Measurements from ENCODE around the gene SIRT1. TPM values are rescaled to one million over a fixed set of nuclear protein-coding genes. Genes with fewer than 3 reads are reported as not detected.
A peak's percentile ranks its signal among the peaks of the same experiment; 100 is the strongest.
"Not testable (repeated sequence)": the region's sequence is repeated elsewhere in the genome, so short reads cannot be mapped to it uniquely, and the experiment has no call there.

SIRT1 gene
- total and polyA plus RNA-seq, 7 donors: 7.8 to 24.3 (median 16.1) TPM

- H3K4me3 ChIP-seq: peak within 1 kb of the TSS; percentile 65
- no peak for DNase-seq
- H3K27ac ChIP-seq: peak within 1 kb of the TSS; percentile 58
- peak; percentile 88 to 98 (median 95) for ATAC-seq
- peaks cover 4% of the 10 kb centered on the region for H3K4me1 ChIP-seq
- no peak for TF ChIP-seq CTCF (IDR thresholded peaks at IDR 0.05)
- H3K9me3 ChIP-seq: no peaks in the 10 kb centered on the region
- no peaks in the 10 kb centered on the region for H3K27me3 ChIP-seq (ENCODE audit: insufficient read depth in 3 of 3, low read length in 2 of 3)
- no peaks in the 10 kb centered on the region for H3K36me3 ChIP-seq (ENCODE audit: insufficient read depth in 1 of 2, low read depth in 1 of 2)
- intact Hi-C loops (cut with DNase I): no loop called here
- WGBS, 3 donors: 5 to 9% (median 7%) methylated on average over 5 of the region's 5 CpGs
Measured at GRCh38 chr10:67837541-67838314, 46.7 kb upstream of the SIRT1 start, which contains the start of gene DNAJC12. DNAJC12 (minus strand) TSS chr10:67838188; CDS start chr10:67838011, 177 bp downstream.

- H3K36me3 ChIP-seq (ENCODE audit: insufficient read depth in 1 of 2, low read depth in 1 of 2); ATAC-seq; H3K27ac ChIP-seq; H3K27me3 ChIP-seq (ENCODE audit: insufficient read depth in 3 of 3, low read length in 2 of 3); H3K9me3 ChIP-seq; H3K4me3 ChIP-seq; intact Hi-C loops (cut with DNase I); H3K4me1 ChIP-seq; DNase-seq: not testable (repeated sequence)
- 96 to 99% (median 97%) methylated on average over 12 of the region's 12 CpGs for WGBS, 3 donors
Measured at GRCh38 chr10:67839511-67839910, 44.9 kb upstream of the SIRT1 start.

- no peak for DNase-seq
- Histone ChIP-seq H3K36me3 (ENCODE audit: insufficient read depth in 1 of 2, low read depth in 1 of 2) (no peaks in the 10 kb centered on the region), H3K9me3 (no peaks in the 10 kb centered on the region), H3K4me3 (no peak overlapping the region), H3K4me1 (peaks cover 4% of the 10 kb centered on the region), H3K27ac (no peak overlapping the region), H3K27me3 (ENCODE audit: insufficient read depth in 3 of 3, low read length in 2 of 3) (no peaks in the 10 kb centered on the region)
- 91 to 100% (median 96%) methylated on average over 3 of the region's 3 CpGs for WGBS, 3 donors
- intact Hi-C loops (cut with DNase I): no loop called here
- ATAC-seq: no peak
- no peak for TF ChIP-seq CTCF (IDR thresholded peaks at IDR 0.05)
Measured at GRCh38 chr10:67839951-67840350, 44.5 kb upstream of the SIRT1 start.

GRCh38 chr10:67841737-67842136, 42.7 kb upstream of the SIRT1 start:
- no peak for DNase-seq
- H3K36me3 ChIP-seq (ENCODE audit: insufficient read depth in 1 of 2, low read depth in 1 of 2): no peaks in the 10 kb centered on the region
- no peak for TF ChIP-seq CTCF (IDR thresholded peaks at IDR 0.05)
- no peak for ATAC-seq
- H3K27me3 ChIP-seq (ENCODE audit: insufficient read depth in 3 of 3, low read length in 2 of 3): no peaks in the 10 kb centered on the region
- H3K4me1 ChIP-seq: no peaks in the 10 kb centered on the region
- intact Hi-C loops (cut with DNase I): no loop called here
- H3K9me3 ChIP-seq: no peaks in the 10 kb centered on the region
- H3K4me3 ChIP-seq: no peak overlapping the region
- no peak overlapping the region for H3K27ac ChIP-seq

- WGBS, 3 donors: 82 to 92% (median 83%) methylated on average over 2 of the region's 2 CpGs
- ATAC-seq: no peak
- Histone ChIP-seq H3K9me3 (no peaks in the 10 kb centered on the region), H3K4me1 (no peaks in the 10 kb centered on the region), H3K27me3 (ENCODE audit: insufficient read depth in 3 of 3, low read length in 2 of 3) (no peaks in the 10 kb centered on the region), H3K36me3 (ENCODE audit: insufficient read depth in 1 of 2, low read depth in 1 of 2) (no peaks in the 10 kb centered on the region), H3K4me3 (no peak overlapping the region), H3K27ac (no peak overlapping the region)
- DNase-seq: no peak
- TF ChIP-seq CTCF (IDR thresholded peaks at IDR 0.05): no peak
- intact Hi-C loops (cut with DNase I): no loop called here
Measured at GRCh38 chr10:67843284-67843683, 41.2 kb upstream of the SIRT1 start.

Data from psoas muscle (tissue), 8 donors.